Kidney epithelial cell (primary cell): ENCODE measurements around the gene USP13. TPM values are rescaled to one million over a fixed set of nuclear protein-coding genes. Genes with fewer than 3 reads are reported as not detected.

Experiments
- DNase-seq: peaks from one replicate; pipeline ENCODE4 v3.0.0-alpha.2; 2010; ENCODE audit warnings: low read depth
- H3K27me3 ChIP-seq: 2 replicates; pipeline ENCODE4 v1.6.0; 2011; ENCODE audit warnings: low read length; ENCODE audit not compliant: control insufficient read depth, insufficient read depth
- H3K36me3 ChIP-seq: 2 replicates; pipeline ENCODE4 v1.5.1; 2011; ENCODE audit warnings: low read length; ENCODE audit not compliant: control insufficient read depth, insufficient read depth
- H3K4me3 ChIP-seq: 2 replicates; pipeline ENCODE4 v1.5.1; 2011; ENCODE audit warnings: low read depth, mild to moderate bottlenecking, control low read depth, low read length
- CTCF ChIP-seq: IDR thresholded peaks from 2 replicates; pipeline ENCODE4 v1.5.1; 2011; ENCODE audit warnings: mild to moderate bottlenecking, moderate library complexity, low read length, control low read depth, inconsistent platforms; ENCODE audit not compliant: insufficient read depth, poor library complexity, severe bottlenecking
- total RNA-seq: library from RNA; depleted of rRNA; stranded (reverse); fragments of >200 nt; gene quantifications from 2 replicates; pipeline ENCODE4 v1.2.3, GENCODE V29; 2015

USP13 gene
- total RNA-seq, 1 donor from 2014 or later, result 6.4 TPM

DNA sequence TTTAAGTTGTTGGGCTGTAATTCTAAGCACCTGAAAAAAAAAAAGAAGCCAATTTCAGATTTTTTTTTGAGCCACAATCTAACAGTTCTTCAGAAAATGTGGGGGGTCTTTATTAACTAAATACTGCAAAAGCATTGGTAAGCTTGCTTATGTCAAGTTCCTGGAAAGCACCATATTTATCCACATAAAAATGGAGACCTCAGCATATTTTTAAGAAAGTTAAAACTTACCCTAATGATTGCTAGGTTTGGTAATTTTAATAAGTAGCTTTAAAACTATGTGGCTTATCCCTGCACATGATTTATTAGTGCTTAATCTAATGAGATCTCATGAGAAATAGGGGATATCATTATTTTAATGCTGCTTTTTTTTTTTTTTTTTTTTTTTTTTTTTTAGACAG lies 156.8 kb downstream of the USP13 start:
- no peak for DNase-seq
- H3K4me3 ChIP-seq, result no peak overlapping the region
- H3K36me3 ChIP-seq, result no peaks in the 10 kb centered on the region
- no peak for TF ChIP-seq CTCF
- no peaks in the 10 kb centered on the region for H3K27me3 ChIP-seq

GRCh38 chr3:179811321-179812095 lies 158.7 kb downstream of the USP13 start:
- Histone ChIP-seq H3K4me3 (no peak overlapping the region), H3K36me3 (no peaks in the 10 kb centered on the region), H3K27me3 (no peaks in the 10 kb centered on the region)
- TF ChIP-seq CTCF, result peak; percentile 74
- DNase-seq, result peak; percentile 35

DNA sequence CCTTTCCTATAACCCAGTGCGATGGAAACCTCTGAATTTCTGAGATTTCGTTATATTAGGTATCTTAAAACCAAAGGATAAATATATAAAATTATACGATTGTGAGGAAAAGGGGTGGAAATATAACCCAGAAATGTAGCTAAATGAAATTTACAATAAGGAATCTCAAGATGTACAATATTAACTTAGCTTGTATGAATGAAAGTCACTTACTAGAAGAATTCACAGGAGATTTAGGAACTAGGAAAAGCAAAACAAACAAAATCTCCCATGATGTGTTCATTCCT lies 159.2 kb downstream of the USP13 start:
- TF ChIP-seq CTCF, result no peak
- H3K36me3 ChIP-seq, result no peaks in the 10 kb centered on the region
- no peaks in the 10 kb centered on the region for H3K27me3 ChIP-seq
- H3K4me3 ChIP-seq, result no peak overlapping the region
- no peak for DNase-seq

DNA sequence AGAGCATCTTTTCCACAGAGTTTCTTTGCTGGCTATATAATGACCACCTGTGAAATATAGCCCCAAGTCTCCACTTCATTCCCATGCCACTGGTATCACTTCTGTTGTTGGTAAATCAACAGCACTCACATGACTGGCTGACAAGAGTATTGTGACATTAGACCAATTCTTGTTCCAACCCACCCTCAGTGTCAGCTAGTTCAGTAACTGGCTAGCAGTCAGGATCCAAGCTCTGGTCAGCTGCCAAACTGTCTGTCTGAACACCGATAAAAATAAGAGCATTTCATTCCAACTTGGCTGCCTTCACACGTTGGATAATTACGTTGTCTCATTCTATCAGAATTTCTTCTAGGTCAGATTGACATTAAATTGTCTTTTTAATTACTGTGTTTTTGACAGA lies 166.5 kb downstream of the USP13 start:
- Histone ChIP-seq H3K4me3 (no peak overlapping the region), H3K36me3 (no peaks in the 10 kb centered on the region), H3K27me3 (no peaks in the 10 kb centered on the region)
- no peak for TF ChIP-seq CTCF
- DNase-seq, result no peak

DNA sequence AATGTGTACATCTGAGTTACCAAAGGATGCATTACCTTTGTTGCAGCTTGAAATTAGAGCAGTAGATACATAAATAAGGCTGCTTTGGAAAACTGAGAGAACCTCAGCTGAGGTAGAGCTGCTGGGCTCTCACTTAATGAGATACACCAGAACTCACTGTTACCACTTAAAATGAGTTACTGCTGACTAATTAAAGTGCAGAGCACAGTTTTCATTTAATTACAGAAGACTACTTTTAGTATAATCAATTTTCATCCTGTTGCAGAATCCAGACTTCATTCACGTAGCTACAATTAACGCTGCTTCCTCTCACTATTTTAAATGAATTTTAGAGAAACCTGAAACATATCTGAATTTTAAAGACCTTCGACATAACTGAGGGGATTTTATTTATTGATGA lies 169.5 kb downstream of the USP13 start:
- TF ChIP-seq CTCF, result no peak
- no peak for DNase-seq
- Histone ChIP-seq H3K27me3 (no peaks in the 10 kb centered on the region), H3K36me3 (no peaks in the 10 kb centered on the region), H3K4me3 (no peak overlapping the region)
